Hematopoietic multipotent progenitor cell treated with erythropoietin and hydrocortisone succinate and interleukin-3 and kit ligand, for 15 days (in vitro differentiated cells): ENCODE measurements around the gene CNTNAP5.

Source experiments
- DNase-seq: peaks from one replicate; pipeline ENCODE4 v3.0.0-alpha.2; 2015; ENCODE audit warnings: low spot score

The CNTNAP5 gene

GRCh38 chr2:124063596-124063995 is 38.5 kb downstream of the CNTNAP5 start:
- no peak for DNase-seq

GRCh38 chr2:124065636-124066035 is 40.5 kb downstream of the CNTNAP5 start:
- no peak for DNase-seq

- DNase-seq, result no peak
Observed at GRCh38 chr2:124066776-124067175, 41.7 kb downstream of the CNTNAP5 start.

- DNase-seq, result no peak
Observed at GRCh38 chr2:124079045-124079444, 54.0 kb downstream of the CNTNAP5 start.

- DNase-seq, result no peak
Observed at GRCh38 chr2:124080281-124081153, 55.4 kb downstream of the CNTNAP5 start.

- no peak for DNase-seq
Observed at GRCh38 chr2:124081154-124081716, 56.1 kb downstream of the CNTNAP5 start.

GRCh38 chr2:124088616-124089015 is 63.5 kb downstream of the CNTNAP5 start:
- DNase-seq, result no peak

GRCh38 chr2:124091721-124092120 is 66.6 kb downstream of the CNTNAP5 start:
- DNase-seq, result no peak

GRCh38 chr2:124092651-124093050 is 67.6 kb downstream of the CNTNAP5 start:
- no peak for DNase-seq

GRCh38 chr2:124104914-124105313 is 79.8 kb downstream of the CNTNAP5 start:
- no peak for DNase-seq

- DNase-seq, result no peak
Observed at GRCh38 chr2:124112206-124112605, 87.1 kb downstream of the CNTNAP5 start.

- no peak for DNase-seq
Observed at GRCh38 chr2:124112966-124113365, 87.9 kb downstream of the CNTNAP5 start.

- no peak for DNase-seq
Observed at GRCh38 chr2:124120246-124120645, 95.2 kb downstream of the CNTNAP5 start.

- DNase-seq, result no peak
Observed at GRCh38 chr2:124121106-124121505, 96.0 kb downstream of the CNTNAP5 start.

GRCh38 chr2:124121760-124122275 is 96.7 kb downstream of the CNTNAP5 start:
- no peak for DNase-seq

- no peak for DNase-seq
Observed at GRCh38 chr2:124122340-124122739, 97.3 kb downstream of the CNTNAP5 start.

- no peak for DNase-seq
Observed at GRCh38 chr2:124131276-124131675, 106.2 kb downstream of the CNTNAP5 start.

GRCh38 chr2:124136110-124136509 is 111.0 kb downstream of the CNTNAP5 start:
- DNase-seq, result no peak

GRCh38 chr2:124138076-124138475 is 113.0 kb downstream of the CNTNAP5 start:
- no peak for DNase-seq

- DNase-seq, result no peak
Observed at GRCh38 chr2:124145982-124146381, 120.9 kb downstream of the CNTNAP5 start.

- no peak for DNase-seq
Observed at GRCh38 chr2:124147552-124147951, 122.5 kb downstream of the CNTNAP5 start.

GRCh38 chr2:124149571-124149970 is 124.5 kb downstream of the CNTNAP5 start:
- DNase-seq, result no peak

GRCh38 chr2:124151691-124152090 is 126.6 kb downstream of the CNTNAP5 start:
- DNase-seq, result no peak
